HEK293 (cell line): ENCODE measurements around the gene POLD4.

Experiments
- ZBTB6 ChIP-seq: fragments of 450-650 bp; formaldehyde crosslinking; IDR thresholded peaks from 2 replicates; pipeline ENCODE4 v1.5.1; 2017; ENCODE audit warnings: missing biosample characterization, missing genetic modification characterization
- ZSCAN5A ChIP-seq: fragments of 450-650 bp; formaldehyde crosslinking; IDR thresholded peaks from 2 replicates; pipeline ENCODE4 v1.5.1; 2016; ENCODE audit warnings: missing biosample characterization, missing genetic modification characterization

GRCh38 chr11:67364169-67364568 is 10.8 kb upstream of the POLD4 start:
- TF ChIP-seq ZSCAN5A (tag by site-specific recombination) (no peak), ZBTB6 (tag by site-specific recombination) (no peak)
